Bronchial epithelial cell (primary cell): Measurements from ENCODE around the gene ADGRF3. TPM values are rescaled to one million over a fixed set of nuclear protein-coding genes. Genes with fewer than 3 reads are reported as not detected.
"Not testable (repeated sequence)": the region's sequence is repeated elsewhere in the genome, so short reads cannot be mapped to it uniquely, and the experiment has no call there.

Source experiments
- DNase-seq: peaks from one replicate; pipeline ENCODE4 v3.0.0-alpha.2; 2010; ENCODE audit warnings: low read depth
- FAIRE-seq: peaks from 2 replicates; lab custom pipeline; 2011; peaks lifted over from hg19 to GRCh38; lab: Jason Lieb, UNC
- H3K27me3 ChIP-seq: 2 replicates; pipeline ENCODE4 v1.5.1; 2011; ENCODE audit warnings: low read length; ENCODE audit not compliant: control insufficient read depth, insufficient read depth
- H3K36me3 ChIP-seq: 2 replicates; pipeline ENCODE4 v1.5.1; 2011; ENCODE audit warnings: low read length; ENCODE audit not compliant: control insufficient read depth, insufficient read depth
- H3K4me3 ChIP-seq: 2 replicates; pipeline ENCODE4 v1.5.1; 2011; ENCODE audit warnings: mild to moderate bottlenecking, low read depth, low read length, control low read depth
- CTCF ChIP-seq: IDR thresholded peaks from 2 replicates; pipeline ENCODE4 v1.5.1; 2011; ENCODE audit warnings: mild to moderate bottlenecking, moderate library complexity, low read length, control low read depth, inconsistent platforms; ENCODE audit not compliant: insufficient read depth, severe bottlenecking
- total RNA-seq: library from RNA; depleted of rRNA; stranded (reverse); fragments of >200 nt; gene quantifications from 2 replicates; pipeline ENCODE4 v1.2.1, GENCODE V29; 2014

Gene ADGRF3
- total RNA-seq, 1 donor from 2014 or later: not detected

GRCh38 chr2:26268213-26268612 is 78.4 kb downstream of the ADGRF3 start:
- FAIRE-seq: no peak
- Histone ChIP-seq H3K36me3 (peaks cover 2% of the 10 kb centered on the region), H3K4me3 (no peak overlapping the region), H3K27me3 (no peaks in the 10 kb centered on the region)
- DNase-seq: no peak
- no peak for TF ChIP-seq CTCF

DNA sequence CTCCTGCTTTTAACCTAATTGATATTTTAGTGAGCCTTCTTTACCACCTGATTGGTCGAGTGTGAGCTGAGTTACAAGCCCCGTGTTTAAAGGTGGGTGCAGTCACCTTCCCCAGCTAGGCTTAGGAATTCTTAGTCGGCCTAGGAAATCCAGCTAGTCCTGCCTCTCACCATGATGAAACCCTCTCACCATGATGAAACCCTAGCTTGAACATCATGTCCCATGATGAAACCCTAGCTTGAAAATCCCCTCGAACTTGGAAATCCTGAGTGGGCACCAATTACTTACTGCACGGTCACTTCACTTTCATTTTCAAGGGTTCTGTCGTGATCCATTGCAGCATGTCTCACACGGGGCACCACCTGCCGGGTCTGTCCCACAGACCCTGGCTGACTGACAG is 87.8 kb downstream of the ADGRF3 start:
- DNase-seq, FAIRE-seq, H3K27me3 ChIP-seq, H3K4me3 ChIP-seq: not testable (repeated sequence)
- H3K36me3 ChIP-seq: peaks cover 17% of the 10 kb centered on the region

Other genes starting within 250 kb of the ADGRF3 start
- gene GAREM2, start 173.7 kb downstream of the ADGRF3 start, total RNA-seq: under 0.01 and 0.13 TPM in 2 replicates
- 140 and 155 TPM in 2 replicates for gene HADHA, start 102.2 kb downstream of the ADGRF3 start, total RNA-seq
- gene HADHB, start 101.8 kb downstream of the ADGRF3 start, total RNA-seq: 105 and 135 TPM in 2 replicates
- gene SELENOI, start 646 bp downstream of the ADGRF3 start, total RNA-seq: 28.0 and 32.6 TPM in 2 replicates
- gene DRC1, start 55.1 kb upstream of the ADGRF3 start, total RNA-seq: 0.38 TPM in 1 of 2 replicates, not detected in the other
- gene OTOF, start 131.3 kb upstream of the ADGRF3 start, total RNA-seq: not detected in 2 replicates